AG10803 (cell line): ENCODE measurements around the gene PITX3.
A peak's percentile ranks its signal among the peaks of the same experiment; 100 is the strongest.

Experiments
- DNase-seq: peaks from one replicate; pipeline ENCODE4 v3.0.0; 2010; ENCODE audit warnings: low read depth
- H3K4me3 ChIP-seq: 2 replicates; pipeline ENCODE4 v1.5.1; 2011; ENCODE audit warnings: mild to moderate bottlenecking, low read length, control low read depth
- CTCF ChIP-seq: conservative IDR thresholded peaks from 2 replicates; pipeline ENCODE4 v1.5.1; 2011; ENCODE audit warnings: mild to moderate bottlenecking, low read length, control low read depth, inconsistent platforms

The PITX3 gene

DNA sequence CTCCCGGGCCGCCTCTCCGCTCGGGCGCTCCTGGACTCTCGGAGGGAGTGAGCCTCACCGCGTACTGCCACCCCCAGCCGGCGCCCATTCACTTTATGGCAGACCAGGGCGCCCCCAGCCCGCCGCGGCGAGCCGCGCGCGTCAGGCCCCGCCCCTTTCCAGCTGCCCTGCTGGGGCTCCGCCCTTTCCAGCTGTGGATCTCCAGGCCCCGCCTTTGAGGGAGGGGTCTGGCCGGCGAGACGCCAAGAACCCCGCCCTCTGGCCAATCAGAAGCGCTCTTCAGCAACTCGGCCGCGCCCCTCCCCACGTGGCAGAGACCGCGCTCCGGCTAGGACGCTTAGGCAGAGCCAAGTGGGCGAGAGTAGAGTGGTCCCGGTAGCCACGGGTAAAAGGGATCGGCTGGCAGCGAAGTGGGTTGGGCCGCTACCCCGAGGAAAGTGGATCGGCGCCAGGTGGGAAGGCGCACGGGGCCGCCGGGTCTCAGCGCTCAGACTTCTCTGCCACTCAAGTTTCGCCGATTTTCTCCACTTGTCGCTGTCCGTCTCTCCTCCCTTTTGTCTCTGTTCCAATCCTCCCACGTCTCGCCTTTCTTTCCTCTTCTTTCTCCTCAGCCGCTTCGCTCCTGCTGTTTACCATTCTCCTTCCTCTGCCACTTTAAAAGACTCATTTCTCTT, at the start of gene PITX3:
Gene PITX3 (minus strand): TSS at position 69 of the 674 bp plus-strand sequence. CDS start 9,432 bp downstream, outside the sequence.
- TF ChIP-seq CTCF = no peak
- peak; percentile 86 for DNase-seq
- peak within 1 kb of the TSS; percentile 75 for H3K4me3 ChIP-seq

GRCh38 chr10:102289840-102290239, 48.5 kb upstream of the PITX3 start:
- no peak overlapping the region for H3K4me3 ChIP-seq
- no peak for TF ChIP-seq CTCF
- DNase-seq = no peak

- H3K4me3 ChIP-seq = no peak overlapping the region
- no peak for TF ChIP-seq CTCF
- no peak for DNase-seq
Observed at GRCh38 chr10:102289356-102289755, 48.0 kb upstream of the PITX3 start.

DNA sequence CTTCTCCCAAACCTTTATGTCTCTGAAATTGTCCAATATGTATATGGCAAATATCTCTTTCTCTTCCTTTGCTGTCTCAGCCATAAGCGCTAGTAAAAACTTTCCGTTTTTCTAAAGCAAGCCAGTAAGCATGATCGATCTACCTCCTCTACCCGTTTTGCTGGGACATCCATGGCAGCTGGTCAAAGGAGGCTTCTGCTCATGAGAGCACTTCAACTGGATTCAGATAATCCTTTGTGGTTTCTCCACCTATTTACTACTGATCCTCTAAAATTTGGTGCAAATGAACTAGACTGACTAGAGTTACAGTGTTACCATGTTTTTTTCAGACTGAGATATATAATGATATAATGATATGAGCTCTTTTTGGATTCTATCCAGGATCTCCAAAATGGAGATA, 46.7 kb upstream of the PITX3 start:
- DNase-seq = no peak
- H3K4me3 ChIP-seq = no peak overlapping the region
- TF ChIP-seq CTCF = no peak

DNA sequence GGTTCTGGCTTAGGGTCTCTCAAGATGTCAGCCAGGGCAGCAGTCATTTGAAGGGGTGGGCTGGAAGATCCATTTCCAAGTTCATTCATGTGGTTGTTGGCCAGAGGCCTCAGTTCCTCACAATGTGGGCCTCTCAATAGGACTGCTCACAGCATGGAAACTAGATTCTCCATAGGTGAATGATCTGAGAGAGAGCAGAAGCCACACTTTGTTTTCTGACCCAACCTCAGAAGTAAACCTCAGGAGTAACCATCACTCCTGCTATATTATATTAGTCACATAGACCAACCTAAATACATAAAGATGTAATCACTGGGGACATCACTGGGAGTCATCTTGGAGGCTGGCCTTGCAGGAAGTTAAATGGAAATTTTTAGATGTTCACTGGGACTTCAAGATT, 46.2 kb upstream of the PITX3 start:
- no peak overlapping the region for H3K4me3 ChIP-seq
- TF ChIP-seq CTCF = no peak
- no peak for DNase-seq

DNA sequence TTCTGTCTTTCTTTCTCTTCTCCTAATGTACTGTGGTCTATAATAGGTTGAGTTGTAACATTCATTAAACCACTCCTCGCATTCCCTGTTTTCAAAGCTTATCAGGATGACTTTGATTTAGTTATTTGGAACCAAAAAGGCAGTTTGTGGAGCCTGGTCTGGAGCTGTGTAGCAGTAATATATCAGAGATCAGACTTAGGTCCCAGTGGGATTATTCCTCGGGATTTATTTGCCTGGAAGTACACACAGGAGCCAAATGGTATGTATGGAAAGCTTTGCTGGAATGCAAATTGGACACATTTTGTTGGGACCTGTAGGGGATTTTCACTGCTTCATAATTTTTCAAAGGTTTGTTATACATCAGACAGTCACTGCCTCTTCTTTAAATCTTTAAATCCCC, 44.9 kb upstream of the PITX3 start:
- no peak for DNase-seq
- H3K4me3 ChIP-seq = no peak overlapping the region
- TF ChIP-seq CTCF = no peak

- no peak for TF ChIP-seq CTCF
- no peak overlapping the region for H3K4me3 ChIP-seq
- no peak for DNase-seq
Observed at GRCh38 chr10:102285133-102285532, 43.8 kb upstream of the PITX3 start.
